HepG2 (cell line): ENCODE measurements around the gene DHX8. TPM values are rescaled to one million over a fixed set of nuclear protein-coding genes. Genes with fewer than 3 reads are reported as not detected.

Experiments used
- ATF2 ChIP-seq: sonication (generic); formaldehyde crosslinking; IDR thresholded peaks from 2 replicates; pipeline ENCODE4 v1.4.0; 2020; ENCODE audit warnings: missing genetic modification reagents
- BHLHE40 ChIP-seq: IDR thresholded peaks from 2 replicates; pipeline ENCODE4 v1.6.1; 2011; ENCODE audit warnings: low read length, improper control_type of control experiment
- BRF2 ChIP-seq: sonication (generic); formaldehyde crosslinking; IDR thresholded peaks from 2 replicates; pipeline ENCODE4 v1.8.1; 2022; ENCODE audit warnings: mild to moderate bottlenecking, missing genetic modification reagents
- HMGXB4 ChIP-seq, 2 experiments: sonication (generic) in 1 of 2; formaldehyde crosslinking in 1 of 2; IDR thresholded peaks; 2 replicates each; pipeline versions ENCODE4 v1.4.0 to v1.6.1; 2018 to 2020; ENCODE audit warnings: missing genetic modification reagents in 2 of 2, borderline replicate concordance in 1 of 2, low read depth in 1 of 2, mild to moderate bottlenecking in 1 of 2, missing biosample characterization in 1 of 2
- HOMEZ ChIP-seq: IDR thresholded peaks from 2 replicates; pipeline ENCODE4 v1.6.1; 2016; ENCODE audit warnings: low read depth
- KDM5B ChIP-seq: sonication (generic); formaldehyde crosslinking; IDR thresholded peaks from 2 replicates; pipeline ENCODE4 v1.4.0; 2020; ENCODE audit warnings: missing genetic modification reagents, mild to moderate bottlenecking, borderline replicate concordance
- MYC ChIP-seq: sonication (generic); formaldehyde crosslinking; IDR thresholded peaks from 2 replicates; pipeline ENCODE4 v1.9.0; 2021; ENCODE audit warnings: missing genetic modification reagents, borderline replicate concordance
- SIN3A ChIP-seq: IDR thresholded peaks from 2 replicates; pipeline ENCODE4 v1.6.1; 2011; ENCODE audit warnings: low read depth, mild to moderate bottlenecking, control low read depth, low read length, borderline replicate concordance
- SMYD3 ChIP-seq: sonication (generic); formaldehyde crosslinking; IDR thresholded peaks from 2 replicates; pipeline ENCODE4 v1.8.1; 2023; ENCODE audit warnings: mild to moderate bottlenecking, missing genetic modification reagents
- SP1 ChIP-seq, 2 experiments: fragments of 450-650 bp in 1 of 2; sonication (generic) in 1 of 2; formaldehyde crosslinking in 1 of 2; IDR thresholded peaks; 2 replicates each; pipeline versions ENCODE4 v1.4.0 to v1.6.1; 2016 to 2020; ENCODE audit warnings: missing genetic modification reagents in 1 of 2
- STAG1 ChIP-seq: sonication (generic); formaldehyde crosslinking; IDR thresholded peaks from 2 replicates; pipeline ENCODE4 v1.4.0; 2020; ENCODE audit warnings: missing genetic modification reagents
- SUZ12 ChIP-seq: fragments of 150-350 bp; IDR thresholded peaks from 2 replicates; pipeline ENCODE4 v1.6.1; 2014; ENCODE audit warnings: low read depth, low read length
- YEATS2 ChIP-seq: sonication (generic); formaldehyde crosslinking; IDR thresholded peaks from 2 replicates; pipeline ENCODE4 v1.4.0; 2020; ENCODE audit warnings: missing genetic modification reagents, borderline replicate concordance
- ZFP41 ChIP-seq: sonication (generic); formaldehyde crosslinking; IDR thresholded peaks from 2 replicates; pipeline ENCODE4 v1.4.0; 2020; ENCODE audit warnings: mild to moderate bottlenecking, missing genetic modification reagents, borderline replicate concordance
- ZNF687 ChIP-seq: sonication (generic); formaldehyde crosslinking; IDR thresholded peaks from 2 replicates; pipeline ENCODE4 v1.5.1; 2020; ENCODE audit warnings: mild to moderate bottlenecking, missing genetic modification reagents, moderate library complexity
- ZNF781 ChIP-seq: sonication (generic); formaldehyde crosslinking; IDR thresholded peaks from 2 replicates; pipeline ENCODE4 v1.5.1; 2020; ENCODE audit warnings: borderline replicate concordance, mild to moderate bottlenecking, missing genetic modification reagents; ENCODE audit errors: not compliant biosample characterization
- ZSCAN31 ChIP-seq: sonication (generic); formaldehyde crosslinking; IDR thresholded peaks from 2 replicates; pipeline ENCODE4 v1.5.0; 2020; ENCODE audit warnings: low read depth, mild to moderate bottlenecking, missing genetic modification reagents
- polyA plus RNA-seq, 8 experiments: library from polyadenylated mRNA; depleted of rRNA in 3 of 8; stranded (reverse) in 7 of 8; unstranded in 1 of 8; fragments of >200 nt; fragmentation: Illumina TruSeq in 4 of 8; extraction: Trizol in 4 of 8; gene quantifications; 2 replicates each; pipeline versions ENCODE4 v1.2.1 to v1.2.3, GENCODE V29; 2011 to 2016; ENCODE audit warnings: low read depth in 4 of 8, missing spikeins in 1 of 8, mixed read lengths in 1 of 8; ENCODE audit not compliant: insufficient read depth in 1 of 8
- total RNA-seq, 5 experiments: library from RNA; depleted of rRNA; stranded (reverse); fragments of >200 nt; fragmentation: Illumina TruSeq; extraction: Trizol; gene quantifications; 2 replicates each; pipeline ENCODE4 v1.2.3, GENCODE V29; 2016; ENCODE audit warnings: low read depth in 1 of 5

The DHX8 gene
- total and polyA plus RNA-seq, 2 of the 13 experiments (the other 11 are each of a cell fraction or from before 2014, with no cell fraction given): 24.8 to 48.9 TPM

GRCh38 chr17:43543771-43544575 lies 60.2 kb downstream of the DHX8 start (continued):
- TF ChIP-seq SMYD3 (no peak), KDM5B (CRISPR knock-in tag) (peak; percentile 74; the same call in 1 of the 2 replicates), ZSCAN31 (CRISPR knock-in tag) (0 out of 2 replicates have a peak, but pooled peaks have one; percentile 15), ATF2 (CRISPR knock-in tag) (0 out of 2 replicates have a peak, but pooled peaks have one; percentile 13), HMGXB4 (CRISPR knock-in tag; IDR thresholded peaks at IDR 0.05; ENCODE audit: borderline replicate concordance in 1 of 2, low read depth in 1 of 2) (peak; percentile 12 to 78; a peak in 2 of 4 replicates), ZNF687 (CRISPR knock-in tag) (peak; percentile 69), STAG1 (CRISPR knock-in tag) (no peak; the same call in 1 of the 2 replicates), BHLHE40 (no peak), SP1 (IDR thresholded peaks at IDR 0.05) (no peak), SP1 (CRISPR knock-in tag; IDR thresholded peaks at IDR 0.05) (no peak), ZNF781 (CRISPR knock-in tag) (peak; percentile 32), SIN3A (peak; percentile 29; the same call in 1 of the 2 replicates), SUZ12 (0 out of 2 replicates have a peak, but pooled peaks have one; percentile 1), HOMEZ (0 out of 2 replicates have a peak, but pooled peaks have one; percentile 24), MYC (CRISPR knock-in tag) (0 out of 2 replicates have a peak, but pooled peaks have one; percentile 54), YEATS2 (no peak), BRF2 (CRISPR knock-in tag) (peak; percentile 75; the same call in 1 of the 2 replicates), ZFP41 (CRISPR knock-in tag) (no peak)
